ENCODE results near the gene SEMA5A.

Gene SEMA5A

DNA sequence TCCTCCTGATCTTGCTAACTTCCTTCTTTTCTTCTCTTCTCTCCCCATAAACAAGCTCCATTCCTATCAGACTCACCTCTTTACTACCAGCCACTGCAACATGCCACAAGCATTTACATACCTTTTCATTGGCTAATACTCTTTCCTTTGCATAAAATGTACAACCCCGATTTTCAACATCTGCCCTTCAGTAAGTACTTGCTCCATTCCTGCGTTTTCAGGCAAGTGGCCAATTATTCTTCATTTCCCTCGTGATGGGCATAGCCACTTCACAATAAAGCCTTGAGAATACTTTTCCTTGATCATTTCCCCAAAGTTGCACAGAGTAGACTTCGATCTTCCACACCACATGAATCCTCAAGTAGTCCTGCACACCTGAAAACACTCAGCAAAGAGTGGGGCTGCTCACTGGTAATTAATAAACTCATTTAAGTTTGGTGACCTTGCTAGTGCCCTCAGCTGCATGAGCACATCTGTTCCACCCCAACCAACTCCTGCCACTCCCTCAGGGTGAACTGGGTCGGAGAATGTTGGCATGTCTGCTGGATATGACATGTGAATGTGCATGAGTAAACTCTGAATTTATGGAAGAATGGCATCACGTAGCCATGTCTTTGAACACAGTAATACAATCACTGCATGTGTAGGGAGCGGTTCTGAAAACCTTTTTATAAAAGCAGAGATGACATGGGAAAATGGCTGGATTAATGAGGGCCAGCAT is 535.8 kb downstream of the SEMA5A start:
- no peak for DNase-seq (ENCODE audit: low spot score)

DNA sequence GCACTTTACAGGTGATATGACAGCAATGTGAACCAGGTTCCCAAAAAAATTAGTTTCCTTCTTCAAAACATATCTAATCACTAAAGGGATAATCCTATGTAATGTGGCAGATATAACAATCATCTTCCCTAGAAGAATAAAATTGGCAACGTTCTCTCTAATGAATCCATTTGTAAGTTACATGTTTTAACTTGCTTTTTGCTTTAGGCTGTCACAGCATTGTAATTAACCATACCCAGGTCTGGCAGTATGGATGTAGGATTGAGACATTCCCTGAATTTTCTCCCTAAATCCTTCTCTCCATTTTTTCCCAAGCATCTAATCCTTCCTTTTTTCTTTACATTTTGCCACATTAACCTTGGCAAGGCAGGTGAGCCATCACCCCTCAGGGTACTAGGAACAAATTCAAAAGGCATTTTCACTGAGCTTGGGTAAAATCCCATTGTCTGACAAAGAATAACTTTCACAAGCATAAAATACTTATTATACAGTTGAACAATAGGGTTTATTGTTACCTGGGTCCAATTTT is 548.3 kb downstream of the SEMA5A start:
- DNase-seq (ENCODE audit: low spot score): no peak

DNA sequence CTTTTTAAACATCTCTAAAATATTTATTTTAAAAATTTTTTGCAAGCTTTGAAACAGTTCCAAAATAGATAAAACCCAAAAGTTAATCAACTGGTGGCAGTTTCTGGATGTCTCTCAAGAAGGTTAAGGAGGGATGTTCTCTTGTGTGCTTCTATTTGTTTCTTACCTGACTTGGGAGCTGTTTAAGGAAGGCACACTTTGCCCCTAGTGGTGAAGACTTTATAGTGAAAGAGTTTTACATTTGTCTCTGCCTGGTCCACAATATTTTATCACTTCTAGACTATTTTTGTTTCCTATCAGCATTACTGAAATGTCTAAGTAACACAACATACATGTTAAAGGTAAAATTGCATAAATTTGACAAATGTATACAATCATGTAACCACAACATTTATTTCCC is 552.8 kb downstream of the SEMA5A start:
- DNase-seq (ENCODE audit: low spot score): no peak

Measured in CD4-positive, alpha-beta T cell treated with Interleukin-15 for 4 hours (primary cell).